Activated T-helper 1 cell treated with anti-CD3 and anti-CD28 coated beads, Interleukin-12 subunit alpha, Interleukin-12 subunit beta, Interleukin-2, Interleukin-4 antibody, amounts not matched to agents 30 ng/mL and 10 ng/mL and 1 ng/mL, durations not matched to agents 14 hours and 24 hours and 36 hours (primary cell): ENCODE data around the gene PAWR. TPM values are rescaled to one million over a fixed set of nuclear protein-coding genes. Genes with fewer than 3 reads are reported as not detected.
"Not testable (repeated sequence)": the region's sequence is repeated elsewhere in the genome, so short reads cannot be mapped to it uniquely, and the experiment has no call there.

ENCODE experiments used
- DNase-seq: peaks from one replicate; pipeline ENCODE4 v3.0.0; 2021; ENCODE audit warnings: low spot score
- H3K27ac Mint-ChIP-seq: one replicate; pipeline ENCODE4 v1.8.0; 2021; ENCODE audit warnings: mild to moderate bottlenecking, mixed read lengths
- H3K27me3 Mint-ChIP-seq: one replicate; pipeline ENCODE4 v1.8.0; 2022; ENCODE audit warnings: mild to moderate bottlenecking, moderate library complexity, mixed read lengths; ENCODE audit not compliant: insufficient read depth
- H3K36me3 Mint-ChIP-seq: one replicate; pipeline ENCODE4 v1.8.0; 2021; ENCODE audit warnings: low read depth, mixed read lengths
- H3K4me1 Mint-ChIP-seq: one replicate; pipeline ENCODE4 v1.8.0; 2021; ENCODE audit warnings: low read depth, mixed read lengths
- H3K4me3 Mint-ChIP-seq: one replicate; pipeline ENCODE4 v1.8.0; 2021; ENCODE audit warnings: mild to moderate bottlenecking, moderate library complexity, mixed read lengths
- H3K9me3 Mint-ChIP-seq: one replicate; pipeline ENCODE4 v1.8.0; 2021; ENCODE audit warnings: mixed read lengths
- intact Hi-C: fragments of 100-400 bp; cut with micrococcal nuclease; formaldehyde crosslinking; loops from one replicate; pipeline ENCODE4 v1.15.1; 2024
- total RNA-seq: library from RNA; stranded (reverse); gene quantifications from 2 replicates; pipeline ENCODE4 v1.2.3, GENCODE V29; 2022

The PAWR gene
- total RNA-seq, 1 donor from 2014 or later: 6.1 TPM

GRCh38 chr12:79592865-79593264 is 97.9 kb downstream of the PAWR start:
- intact Hi-C loops: no loop called here
- no peaks in the 10 kb centered on the region for H3K4me1 Mint-ChIP-seq
- no peak for DNase-seq
- H3K27ac Mint-ChIP-seq: no peak overlapping the region
- no peaks in the 10 kb centered on the region for H3K27me3 Mint-ChIP-seq
- H3K36me3 Mint-ChIP-seq: no peaks in the 10 kb centered on the region
- H3K4me3 Mint-ChIP-seq: no peak overlapping the region
- no peaks in the 10 kb centered on the region for H3K9me3 Mint-ChIP-seq

- Mint-ChIP-seq H3K36me3 (no peaks in the 10 kb centered on the region), H3K9me3 (no peaks in the 10 kb centered on the region), H3K27ac (no peak overlapping the region), H3K27me3 (no peaks in the 10 kb centered on the region), H3K4me3 (no peak overlapping the region), H3K4me1 (no peaks in the 10 kb centered on the region)
- no peak for DNase-seq
- intact Hi-C loops: no loop called here
These were observed 98.8 kb downstream of the PAWR start for GRCh38 chr12:79591988-79592387.

- intact Hi-C loops: no loop called here
These were observed 100.0 kb downstream of the PAWR start for GRCh38 chr12:79590751-79591150.

GRCh38 chr12:79587368-79587767 is 103.4 kb downstream of the PAWR start:
- DNase-seq: no peak
- Mint-ChIP-seq H3K9me3 (no peaks in the 10 kb centered on the region), H3K4me3 (no peak overlapping the region), H3K27ac (no peak overlapping the region), H3K4me1 (no peaks in the 10 kb centered on the region), H3K36me3 (no peaks in the 10 kb centered on the region), H3K27me3 (no peaks in the 10 kb centered on the region)
- intact Hi-C loops: no loop called here

More at GRCh38 chr12:79590751-79591150, 100.0 kb downstream of the PAWR start:
- Mint-ChIP-seq H3K27me3 (no peaks in the 10 kb centered on the region), H3K36me3 (no peaks in the 10 kb centered on the region), H3K4me3 (no peak overlapping the region), H3K27ac (no peak overlapping the region), H3K9me3 (no peaks in the 10 kb centered on the region), H3K4me1 (no peaks in the 10 kb centered on the region)
- DNase-seq: no peak

- no peaks in the 10 kb centered on the region for H3K4me1 Mint-ChIP-seq
- intact Hi-C loops: no loop called here
- H3K27me3 Mint-ChIP-seq: no peaks in the 10 kb centered on the region
- no peaks in the 10 kb centered on the region for H3K36me3 Mint-ChIP-seq
- no peak for DNase-seq
- no peaks in the 10 kb centered on the region for H3K9me3 Mint-ChIP-seq
- no peak overlapping the region for H3K4me3 Mint-ChIP-seq
- no peak overlapping the region for H3K27ac Mint-ChIP-seq
These were observed 105.6 kb downstream of the PAWR start for GRCh38 chr12:79585147-79585546.

- intact Hi-C loops: no loop called here
- no peak for DNase-seq
- H3K4me1 Mint-ChIP-seq: no peaks in the 10 kb centered on the region
- H3K27me3 Mint-ChIP-seq: no peaks in the 10 kb centered on the region
- no peak overlapping the region for H3K27ac Mint-ChIP-seq
- no peak overlapping the region for H3K4me3 Mint-ChIP-seq
- H3K36me3 Mint-ChIP-seq: no peaks in the 10 kb centered on the region
- H3K9me3 Mint-ChIP-seq: peaks cover 17% of the 10 kb centered on the region
These were observed 116.9 kb downstream of the PAWR start for GRCh38 chr12:79573820-79574219.

GRCh38 chr12:79569679-79570078 is 121.1 kb downstream of the PAWR start:
- no peaks in the 10 kb centered on the region for H3K36me3 Mint-ChIP-seq
- no peak overlapping the region for H3K27ac Mint-ChIP-seq
- peaks cover 15% of the 10 kb centered on the region for H3K9me3 Mint-ChIP-seq
- no peaks in the 10 kb centered on the region for H3K4me1 Mint-ChIP-seq
- H3K27me3 Mint-ChIP-seq: no peaks in the 10 kb centered on the region
- intact Hi-C loops: no loop called here
- H3K4me3 Mint-ChIP-seq: no peak overlapping the region
- DNase-seq: no peak

- intact Hi-C loops: no loop called here
These were observed 123.6 kb downstream of the PAWR start for GRCh38 chr12:79567175-79567563.

GRCh38 chr12:79566452-79567174 is 124.2 kb downstream of the PAWR start:
- Mint-ChIP-seq H3K27ac (no peak overlapping the region), H3K27me3 (no peaks in the 10 kb centered on the region)

More at GRCh38 chr12:79567175-79567563, 123.6 kb downstream of the PAWR start:
- H3K4me3 Mint-ChIP-seq: no peak overlapping the region
- no peak overlapping the region for H3K27ac Mint-ChIP-seq
- no peaks in the 10 kb centered on the region for H3K4me1 Mint-ChIP-seq
- H3K27me3 Mint-ChIP-seq: no peaks in the 10 kb centered on the region
- no peaks in the 10 kb centered on the region for H3K36me3 Mint-ChIP-seq
- DNase-seq: no peak
- H3K9me3 Mint-ChIP-seq: peaks cover 9% of the 10 kb centered on the region

GRCh38 chr12:79564727-79565350 is 125.9 kb downstream of the PAWR start:
- H3K36me3 Mint-ChIP-seq, intact Hi-C loops, H3K27ac Mint-ChIP-seq: not testable (repeated sequence)

More at GRCh38 chr12:79566452-79567174, 124.2 kb downstream of the PAWR start:
- H3K4me3 Mint-ChIP-seq: no peak overlapping the region
- intact Hi-C loops: no loop called here
- H3K36me3 Mint-ChIP-seq: no peaks in the 10 kb centered on the region
- H3K9me3 Mint-ChIP-seq: peaks cover 9% of the 10 kb centered on the region
- H3K4me1 Mint-ChIP-seq: no peaks in the 10 kb centered on the region
- DNase-seq: no peak

GRCh38 chr12:79563021-79563740 is 127.6 kb downstream of the PAWR start:
- intact Hi-C loops: no loop called here
- H3K4me3 Mint-ChIP-seq: no peak overlapping the region
- H3K27ac Mint-ChIP-seq: no peak overlapping the region
- H3K27me3 Mint-ChIP-seq: no peaks in the 10 kb centered on the region
- H3K9me3 Mint-ChIP-seq: no peaks in the 10 kb centered on the region
- no peak for DNase-seq
- H3K36me3 Mint-ChIP-seq: no peaks in the 10 kb centered on the region
- no peaks in the 10 kb centered on the region for H3K4me1 Mint-ChIP-seq

More at GRCh38 chr12:79564727-79565350, 125.9 kb downstream of the PAWR start:
- H3K9me3 Mint-ChIP-seq, H3K4me3 Mint-ChIP-seq, H3K4me1 Mint-ChIP-seq, H3K27me3 Mint-ChIP-seq, DNase-seq: not testable (repeated sequence)

GRCh38 chr12:79561401-79562132 is 129.2 kb downstream of the PAWR start:
- no peaks in the 10 kb centered on the region for H3K27me3 Mint-ChIP-seq
- no peaks in the 10 kb centered on the region for H3K36me3 Mint-ChIP-seq
- DNase-seq: no peak
- H3K4me3 Mint-ChIP-seq: no peak overlapping the region
- no peaks in the 10 kb centered on the region for H3K4me1 Mint-ChIP-seq
- no peak overlapping the region for H3K27ac Mint-ChIP-seq
- intact Hi-C loops: no loop called here
- no peaks in the 10 kb centered on the region for H3K9me3 Mint-ChIP-seq
